ENCODE measurements around the gene CCL1.

- TF ChIP-seq, protein P1, sequence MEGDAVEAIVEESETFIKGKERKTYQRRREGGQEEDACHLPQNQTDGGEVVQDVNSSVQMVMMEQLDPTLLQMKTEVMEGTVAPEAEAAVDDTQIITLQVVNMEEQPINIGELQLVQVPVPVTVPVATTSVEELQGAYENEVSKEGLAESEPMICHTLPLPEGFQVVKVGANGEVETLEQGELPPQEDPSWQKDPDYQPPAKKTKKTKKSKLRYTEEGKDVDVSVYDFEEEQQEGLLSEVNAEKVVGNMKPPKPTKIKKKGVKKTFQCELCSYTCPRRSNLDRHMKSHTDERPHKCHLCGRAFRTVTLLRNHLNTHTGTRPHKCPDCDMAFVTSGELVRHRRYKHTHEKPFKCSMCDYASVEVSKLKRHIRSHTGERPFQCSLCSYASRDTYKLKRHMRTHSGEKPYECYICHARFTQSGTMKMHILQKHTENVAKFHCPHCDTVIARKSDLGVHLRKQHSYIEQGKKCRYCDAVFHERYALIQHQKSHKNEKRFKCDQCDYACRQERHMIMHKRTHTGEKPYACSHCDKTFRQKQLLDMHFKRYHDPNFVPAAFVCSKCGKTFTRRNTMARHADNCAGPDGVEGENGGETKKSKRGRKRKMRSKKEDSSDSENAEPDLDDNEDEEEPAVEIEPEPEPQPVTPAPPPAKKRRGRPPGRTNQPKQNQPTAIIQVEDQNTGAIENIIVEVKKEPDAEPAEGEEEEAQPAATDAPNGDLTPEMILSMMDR (IDR thresholded peaks at IDR 0.05 in 2 of 3, conservative IDR thresholded peaks at IDR 0.05 in 1 of 3; ENCODE audit: control insufficient read depth in 2 of 3, extremely low read depth in 1 of 3, insufficient read depth in 1 of 3, low read depth in 3 of 3, low read length in 3 of 3): no peak
- TF ChIP-seq SIX5 (IDR thresholded peaks at IDR 0.05; ENCODE audit: low read depth, low read length, severe bottlenecking) (no peak), TARDBP (IDR thresholded peaks at IDR 0.05; ENCODE audit: borderline replicate concordance) (no peak), RAD21 (IDR thresholded peaks at IDR 0.05; ENCODE audit: insufficient read depth, low read depth, low read length) (no peak), YY1 (IDR thresholded peaks at IDR 0.05; ENCODE audit: low read depth, low read length) (no peak), MEF2A (IDR thresholded peaks at IDR 0.05; ENCODE audit: insufficient read depth, low read depth, low read length) (no peak), TAF1 (IDR thresholded peaks at IDR 0.05; ENCODE audit: borderline replicate concordance, low read depth, low read length) (no peak)
These were observed 6.8 kb downstream of the CCL1 start, which contains the start of gene CCL13 for GRCh38 chr17:34356194-34356593.

Measured in GM12878 (cell line).